HUES48 (cell line): ENCODE data around the gene STX11.

Experiments
- H3K27ac ChIP-seq: one replicate; pipeline ENCODE4 v1.7.0; 2013; ENCODE audit warnings: low read depth, low read length, inconsistent platforms
- H3K27me3 ChIP-seq: 2 replicates; pipeline ENCODE4 v1.6.1; 2013; ENCODE audit warnings: mild to moderate bottlenecking, low read length; ENCODE audit not compliant: control insufficient read depth, insufficient read depth
- H3K36me3 ChIP-seq: 2 replicates; pipeline ENCODE4 v1.6.1; 2013; ENCODE audit warnings: low read length; ENCODE audit not compliant: control insufficient read depth, insufficient read depth
- H3K4me1 ChIP-seq: 2 replicates; pipeline ENCODE4 v1.6.1; 2013; ENCODE audit warnings: mild to moderate bottlenecking, low read length; ENCODE audit not compliant: control insufficient read depth, insufficient read depth
- H3K4me3 ChIP-seq: 2 replicates; pipeline ENCODE4 v1.5.1; 2013; ENCODE audit warnings: mild to moderate bottlenecking, low read depth, low read length
- H3K9ac ChIP-seq: 2 replicates; pipeline ENCODE4 v1.6.1; 2013; ENCODE audit warnings: mild to moderate bottlenecking, low read depth, low read length, moderate library complexity
- H3K9me3 ChIP-seq: 2 replicates; pipeline ENCODE4 v1.6.1; 2013; ENCODE audit warnings: low read length; ENCODE audit not compliant: control insufficient read depth, insufficient read depth

The STX11 gene

GRCh38 chr6:144149894-144150709 is at the start of gene STX11:
TSS of gene STX11 (plus strand) at chr6:144150517. CDS start at chr6:144186628, 36,111 bp downstream.
- H3K4me3 ChIP-seq: peak within 1 kb of the TSS; percentile 95
- H3K27me3 ChIP-seq: peaks cover 52% of the 10 kb centered on the region
- peaks cover 10% of the 10 kb centered on the region; the same call in 1 of the 2 replicates for H3K4me1 ChIP-seq
- no peaks in the 10 kb centered on the region for H3K36me3 ChIP-seq
- H3K9ac ChIP-seq: peak within 1 kb of the TSS; percentile 34; the same call in 1 of the 2 replicates
- no peak within 1 kb of the TSS for H3K27ac ChIP-seq
- no peaks in the 10 kb centered on the region for H3K9me3 ChIP-seq

- H3K4me3 ChIP-seq: no peak overlapping the region
- H3K4me1 ChIP-seq: no peaks in the 10 kb centered on the region
- no peaks in the 10 kb centered on the region for H3K9me3 ChIP-seq
- H3K27me3 ChIP-seq: no peaks in the 10 kb centered on the region
- no peak overlapping the region for H3K9ac ChIP-seq
- no peaks in the 10 kb centered on the region for H3K36me3 ChIP-seq
- no peak overlapping the region for H3K27ac ChIP-seq
These were observed 47.2 kb upstream of the STX11 start for GRCh38 chr6:144103026-144103563.

DNA sequence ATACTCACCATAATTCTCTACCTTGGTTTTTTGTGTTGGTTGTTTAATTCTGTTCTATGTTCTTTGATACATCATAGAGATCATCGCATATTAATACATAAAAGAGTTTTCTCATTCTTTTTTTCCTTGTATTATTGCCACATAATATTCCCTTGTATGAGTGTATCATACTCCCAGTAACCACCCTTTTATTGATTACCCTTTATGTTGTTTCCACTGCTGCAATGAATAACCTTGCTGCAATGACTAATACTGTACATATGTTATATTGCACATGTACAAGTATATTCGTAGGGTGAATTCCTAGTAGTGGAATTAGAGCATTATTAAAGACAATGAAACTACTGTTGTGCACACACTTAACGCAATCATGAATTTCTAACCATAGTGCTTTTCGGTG is 45.8 kb upstream of the STX11 start:
- Histone ChIP-seq H3K27ac (no peak overlapping the region), H3K9ac (no peak overlapping the region), H3K4me1 (no peaks in the 10 kb centered on the region), H3K4me3 (no peak overlapping the region), H3K27me3 (no peaks in the 10 kb centered on the region), H3K36me3 (no peaks in the 10 kb centered on the region), H3K9me3 (no peaks in the 10 kb centered on the region)

GRCh38 chr6:144104898-144105487 is 45.3 kb upstream of the STX11 start:
- no peak overlapping the region for H3K27ac ChIP-seq
- no peaks in the 10 kb centered on the region for H3K27me3 ChIP-seq
- no peak overlapping the region for H3K4me3 ChIP-seq
- no peak overlapping the region for H3K9ac ChIP-seq
- H3K36me3 ChIP-seq: no peaks in the 10 kb centered on the region
- H3K9me3 ChIP-seq: no peaks in the 10 kb centered on the region
- no peaks in the 10 kb centered on the region for H3K4me1 ChIP-seq

DNA sequence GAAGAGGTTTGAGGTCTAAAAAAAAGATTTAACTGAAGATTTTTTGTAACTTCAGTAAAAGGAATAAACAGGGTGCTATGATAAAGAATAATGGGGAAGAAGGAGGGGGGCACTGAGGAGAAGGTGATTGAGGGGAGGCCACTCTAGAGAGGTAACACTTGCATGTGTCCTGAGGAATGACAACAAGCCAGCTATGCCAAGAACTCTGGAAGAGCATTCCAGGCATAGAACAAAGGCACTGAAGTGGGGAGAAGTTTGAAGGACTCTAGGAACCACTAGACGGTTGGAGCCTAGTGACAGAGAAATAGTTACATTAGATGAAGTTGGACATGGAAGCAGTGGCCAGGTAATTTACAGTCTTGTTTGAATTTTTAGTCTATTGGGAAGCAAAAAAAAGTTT is 44.1 kb upstream of the STX11 start:
- Histone ChIP-seq H3K9me3 (no peaks in the 10 kb centered on the region), H3K4me1 (no peaks in the 10 kb centered on the region), H3K27me3 (no peaks in the 10 kb centered on the region)

GRCh38 chr6:144110210-144110609 is 40.1 kb upstream of the STX11 start:
- Histone ChIP-seq H3K4me1 (no peaks in the 10 kb centered on the region), H3K9me3 (no peaks in the 10 kb centered on the region), H3K27ac (no peak overlapping the region), H3K27me3 (no peaks in the 10 kb centered on the region), H3K4me3 (no peak overlapping the region), H3K9ac (no peak overlapping the region), H3K36me3 (no peaks in the 10 kb centered on the region)

More for the DNA sequence above, 44.1 kb upstream of the STX11 start:
- Histone ChIP-seq H3K4me3 (no peak overlapping the region), H3K36me3 (no peaks in the 10 kb centered on the region), H3K9ac (no peak overlapping the region), H3K27ac (no peak overlapping the region)

GRCh38 chr6:144113366-144113765 is 37.0 kb upstream of the STX11 start:
- Histone ChIP-seq H3K27me3 (no peaks in the 10 kb centered on the region), H3K36me3 (no peaks in the 10 kb centered on the region), H3K4me1 (no peaks in the 10 kb centered on the region), H3K4me3 (no peak overlapping the region), H3K9me3 (no peaks in the 10 kb centered on the region), H3K27ac (no peak overlapping the region), H3K9ac (no peak overlapping the region)

- no peak overlapping the region for H3K27ac ChIP-seq
- H3K9me3 ChIP-seq: no peaks in the 10 kb centered on the region
- no peak overlapping the region for H3K4me3 ChIP-seq
- no peak overlapping the region for H3K9ac ChIP-seq
- H3K36me3 ChIP-seq: no peaks in the 10 kb centered on the region
- no peaks in the 10 kb centered on the region for H3K27me3 ChIP-seq
- H3K4me1 ChIP-seq: no peaks in the 10 kb centered on the region
These were observed 35.1 kb upstream of the STX11 start for GRCh38 chr6:144115219-144115618.

DNA sequence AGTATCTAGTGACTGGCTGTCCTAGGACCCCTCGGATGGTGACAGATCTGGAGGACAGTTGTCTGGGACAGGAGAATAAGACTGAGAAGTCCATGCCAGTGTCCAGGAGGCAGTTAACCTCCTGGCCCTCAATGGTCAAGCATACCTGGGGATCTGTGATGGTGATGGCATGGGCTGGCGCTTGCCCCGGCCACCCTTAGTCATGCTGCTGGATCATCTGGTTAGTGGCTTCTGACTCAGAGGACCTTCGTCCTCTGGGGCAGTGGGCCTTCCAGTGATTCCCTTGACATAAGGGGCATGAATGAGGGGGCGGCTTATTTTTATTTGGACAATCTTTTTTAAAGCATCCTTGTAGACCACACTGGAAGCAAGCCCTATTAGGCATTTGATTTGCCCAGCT is 30.9 kb upstream of the STX11 start:
- H3K4me3 ChIP-seq: no peak overlapping the region
- no peaks in the 10 kb centered on the region for H3K27me3 ChIP-seq
- H3K27ac ChIP-seq: no peak overlapping the region
- H3K9me3 ChIP-seq: no peaks in the 10 kb centered on the region
- H3K4me1 ChIP-seq: no peaks in the 10 kb centered on the region
- H3K36me3 ChIP-seq: no peaks in the 10 kb centered on the region
- no peak overlapping the region for H3K9ac ChIP-seq

DNA sequence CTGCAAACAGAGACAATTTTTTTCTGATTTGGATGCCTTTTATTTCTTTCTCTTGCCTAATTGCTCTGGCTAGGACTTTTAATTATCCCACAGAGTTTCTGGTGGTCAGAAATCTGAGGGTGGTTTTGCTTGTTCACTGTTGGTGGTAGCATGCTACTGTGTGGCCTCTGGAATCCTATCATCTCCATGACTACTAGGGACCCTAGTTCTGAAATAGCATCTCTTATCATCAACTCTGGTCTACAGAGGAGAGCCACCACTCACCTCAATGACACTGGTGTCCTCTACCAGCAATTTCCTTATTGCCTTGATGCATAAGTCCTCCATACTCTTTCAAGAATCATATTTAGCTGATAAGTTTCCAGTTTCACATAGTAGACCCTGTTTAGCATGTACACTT is 27.5 kb upstream of the STX11 start:
- no peaks in the 10 kb centered on the region for H3K27me3 ChIP-seq
- no peak overlapping the region for H3K27ac ChIP-seq
- no peak overlapping the region for H3K4me3 ChIP-seq
- H3K9ac ChIP-seq: no peak overlapping the region
- no peaks in the 10 kb centered on the region for H3K9me3 ChIP-seq
- no peaks in the 10 kb centered on the region for H3K36me3 ChIP-seq
- H3K4me1 ChIP-seq: no peaks in the 10 kb centered on the region

- Histone ChIP-seq H3K9ac (no peak overlapping the region), H3K27ac (no peak overlapping the region), H3K27me3 (no peaks in the 10 kb centered on the region), H3K36me3 (no peaks in the 10 kb centered on the region), H3K9me3 (no peaks in the 10 kb centered on the region), H3K4me1 (no peaks in the 10 kb centered on the region), H3K4me3 (no peak overlapping the region)
These were observed 26.9 kb upstream of the STX11 start for GRCh38 chr6:144123421-144123820.
